OCI-LY1 (cell line): ENCODE measurements around the gene RFTN1.
A peak's percentile ranks its signal among the peaks of the same experiment; 100 is the strongest.

Experiments used
- H2AFZ ChIP-seq: fragments of 200-600 bp; sonication (generic), shearing (Covaris generic); 2 replicates; pipeline ENCODE4 v1.6.0; 2014; ENCODE audit warnings: antibody characterized with exemption, mild to moderate bottlenecking, low read length
- H3F3A ChIP-seq: fragments of 200-600 bp; sonication (generic), shearing (Covaris generic); 2 replicates; pipeline ENCODE4 v1.6.0; 2014; ENCODE audit warnings: mild to moderate bottlenecking, antibody characterized with exemption, low read length, moderate library complexity; ENCODE audit not compliant: insufficient read depth
- H3K27ac ChIP-seq: fragments of 200-600 bp; sonication (generic); 2 replicates; pipeline ENCODE4 v1.5.1; 2014; ENCODE audit warnings: low read length, mixed run types, mild to moderate bottlenecking, low read depth; ENCODE audit not compliant: poor library complexity, severe bottlenecking
- H3K27me3 ChIP-seq: fragments of 200-600 bp; sonication (generic); 2 replicates; pipeline ENCODE4 v1.6.0; 2014; ENCODE audit warnings: antibody characterized with exemption, mild to moderate bottlenecking, low read length, moderate library complexity; ENCODE audit not compliant: insufficient read depth
- H3K36me3 ChIP-seq: fragments of 200-600 bp; sonication (generic); 2 replicates; pipeline ENCODE4 v1.6.1; 2014; ENCODE audit warnings: mild to moderate bottlenecking, antibody characterized with exemption, low read length, moderate library complexity, mixed read lengths; ENCODE audit not compliant: insufficient read depth
- H3K4me1 ChIP-seq: fragments of 200-600 bp; sonication (generic); 2 replicates; pipeline ENCODE4 v1.5.1; 2014; ENCODE audit warnings: mild to moderate bottlenecking, low read length, moderate library complexity; ENCODE audit not compliant: insufficient read depth, severe bottlenecking
- H3K4me2 ChIP-seq: fragments of 200-600 bp; sonication (generic), shearing (Covaris generic); 2 replicates; pipeline ENCODE4 v1.6.1; 2014; ENCODE audit warnings: low read length
- H3K4me3 ChIP-seq: fragments of 200-600 bp; sonication (generic); 2 replicates; pipeline ENCODE4 v1.5.1; 2014; ENCODE audit warnings: low read length, low read depth, mild to moderate bottlenecking, mixed read lengths; ENCODE audit not compliant: poor library complexity, severe bottlenecking
- H3K79me2 ChIP-seq: fragments of 200-600 bp; shearing (Covaris generic); 2 replicates; pipeline ENCODE4 v1.6.1; 2016; ENCODE audit warnings: mixed run types, low read length, mixed read lengths; ENCODE audit not compliant: insufficient read depth
- H3K9ac ChIP-seq: fragments of 200-600 bp; sonication (generic), shearing (Covaris generic); 2 replicates; pipeline ENCODE4 v1.6.1; 2014; ENCODE audit warnings: mild to moderate bottlenecking, low read length, mixed read lengths
- H3K9me2 ChIP-seq: fragments of 200-600 bp; sonication (generic), shearing (Covaris generic); 2 replicates; pipeline ENCODE4 v1.6.1; 2014; ENCODE audit warnings: low read depth, mild to moderate bottlenecking, low read length, mixed read lengths
- H3K9me3 ChIP-seq: fragments of 200-600 bp; shearing (Covaris generic); 2 replicates; pipeline ENCODE4 v1.6.1; 2014; ENCODE audit warnings: low read length, mixed read lengths
- H4K20me1 ChIP-seq: fragments of 200-600 bp; sonication (generic), shearing (Covaris generic); 2 replicates; pipeline ENCODE4 v1.6.0; 2016; ENCODE audit warnings: mild to moderate bottlenecking, low read length; ENCODE audit not compliant: insufficient read depth
- EZH2 ChIP-seq: fragments of 200-600 bp; sonication (generic), shearing (Covaris generic); IDR thresholded peaks from 2 replicates; pipeline ENCODE4 v1.8.0; 2017; ENCODE audit warnings: borderline replicate concordance, mixed run types, mild to moderate bottlenecking, antibody characterized with exemption, low read length, moderate library complexity, mixed read lengths
- TF ChIP-seq, protein P1 (sequence below): fragments of 200-600 bp; sonication (generic), shearing (Covaris generic); IDR thresholded peaks from 2 replicates; pipeline ENCODE4 v1.5.1; 2017; ENCODE audit warnings: mild to moderate bottlenecking, antibody characterized with exemption, low read length, moderate library complexity, mixed read lengths

Gene RFTN1

DNA sequence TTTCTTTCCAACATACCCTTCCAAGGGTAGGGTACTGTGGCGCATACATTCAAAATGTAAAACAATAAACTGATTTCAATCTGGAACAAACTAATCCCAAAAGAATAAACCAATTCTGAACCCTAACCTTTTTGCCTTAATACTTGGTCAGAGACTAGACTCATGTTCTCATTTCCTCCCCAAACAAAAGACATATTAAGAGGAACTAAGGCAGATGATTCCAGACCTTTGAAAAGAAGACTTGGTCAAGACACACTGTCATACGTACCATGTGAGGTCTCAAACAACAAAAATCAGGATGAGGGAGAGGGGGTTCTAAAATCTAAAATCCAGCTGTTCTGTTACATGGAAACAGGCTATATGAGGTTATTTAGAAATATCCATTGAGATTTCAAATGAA lies 102.1 kb downstream of the RFTN1 start:
- Histone ChIP-seq H3K27me3 (no peaks in the 10 kb centered on the region), H3F3A (no peaks in the 10 kb centered on the region), H3K4me3 (no peak overlapping the region), H3K9me3 (no peaks in the 10 kb centered on the region), H3K4me2 (peak overlapping the region; percentile 13; the same call in 1 of the 2 replicates), H3K79me2 (peaks cover 63% of the 10 kb centered on the region), H3K9ac (peak overlapping the region; percentile 12; the same call in 1 of the 2 replicates), H3K36me3 (peaks cover 83% of the 10 kb centered on the region), H3K4me1 (peaks cover 74% of the 10 kb centered on the region), H3K27ac (peak overlapping the region; percentile 72), H3K9me2 (no peaks in the 10 kb centered on the region), H2AFZ (no peak overlapping the region), H4K20me1 (no peaks in the 10 kb centered on the region)
- TF ChIP-seq, protein P1, sequence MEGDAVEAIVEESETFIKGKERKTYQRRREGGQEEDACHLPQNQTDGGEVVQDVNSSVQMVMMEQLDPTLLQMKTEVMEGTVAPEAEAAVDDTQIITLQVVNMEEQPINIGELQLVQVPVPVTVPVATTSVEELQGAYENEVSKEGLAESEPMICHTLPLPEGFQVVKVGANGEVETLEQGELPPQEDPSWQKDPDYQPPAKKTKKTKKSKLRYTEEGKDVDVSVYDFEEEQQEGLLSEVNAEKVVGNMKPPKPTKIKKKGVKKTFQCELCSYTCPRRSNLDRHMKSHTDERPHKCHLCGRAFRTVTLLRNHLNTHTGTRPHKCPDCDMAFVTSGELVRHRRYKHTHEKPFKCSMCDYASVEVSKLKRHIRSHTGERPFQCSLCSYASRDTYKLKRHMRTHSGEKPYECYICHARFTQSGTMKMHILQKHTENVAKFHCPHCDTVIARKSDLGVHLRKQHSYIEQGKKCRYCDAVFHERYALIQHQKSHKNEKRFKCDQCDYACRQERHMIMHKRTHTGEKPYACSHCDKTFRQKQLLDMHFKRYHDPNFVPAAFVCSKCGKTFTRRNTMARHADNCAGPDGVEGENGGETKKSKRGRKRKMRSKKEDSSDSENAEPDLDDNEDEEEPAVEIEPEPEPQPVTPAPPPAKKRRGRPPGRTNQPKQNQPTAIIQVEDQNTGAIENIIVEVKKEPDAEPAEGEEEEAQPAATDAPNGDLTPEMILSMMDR = no peak
- no peak for TF ChIP-seq EZH2

- Histone ChIP-seq H4K20me1 (no peaks in the 10 kb centered on the region), H3K9me3 (no peaks in the 10 kb centered on the region), H3K4me2 (peak overlapping the region; percentile 13; the same call in 1 of the 2 replicates), H3K4me3 (no peak overlapping the region), H3K4me1 (peaks cover 66% of the 10 kb centered on the region), H3K9ac (peak overlapping the region; percentile 3; the same call in 1 of the 2 replicates), H3F3A (no peaks in the 10 kb centered on the region), H3K9me2 (no peaks in the 10 kb centered on the region), H3K36me3 (peaks cover 83% of the 10 kb centered on the region), H3K27ac (peak overlapping the region; percentile 72), H2AFZ (no peak overlapping the region), H3K79me2 (peaks cover 60% of the 10 kb centered on the region), H3K27me3 (no peaks in the 10 kb centered on the region)
- TF ChIP-seq, protein P1 = no peak
- no peak for TF ChIP-seq EZH2
These were observed 102.8 kb downstream of the RFTN1 start for GRCh38 chr3:16410659-16411058.

DNA sequence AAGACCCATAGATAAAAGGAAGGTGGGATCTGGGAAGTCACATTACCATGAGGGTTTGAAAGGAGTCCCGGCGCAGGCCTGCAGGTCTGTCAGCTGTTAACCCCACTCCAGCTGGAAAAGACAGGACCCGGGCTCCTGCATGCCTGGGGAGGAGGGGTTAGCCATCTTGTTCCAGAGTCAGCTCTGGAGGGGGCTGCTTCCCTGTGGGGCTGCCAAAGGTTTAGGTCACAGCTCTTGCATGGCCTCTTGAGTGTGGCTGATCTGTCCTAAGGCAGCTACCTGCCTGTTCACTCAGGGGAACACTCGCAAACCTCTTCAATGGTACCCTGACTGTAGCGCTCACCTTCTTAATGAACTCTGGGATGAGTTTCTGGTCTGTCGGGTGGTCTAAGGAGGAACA lies 104.5 kb downstream of the RFTN1 start:
- no peak overlapping the region for H3K27ac ChIP-seq
- peaks cover 53% of the 10 kb centered on the region for H3K79me2 ChIP-seq
- no peaks in the 10 kb centered on the region for H3K9me2 ChIP-seq
- no peak overlapping the region for H3K4me2 ChIP-seq
- peaks cover 50% of the 10 kb centered on the region for H3K4me1 ChIP-seq
- no peaks in the 10 kb centered on the region for H3F3A ChIP-seq
- no peak for TF ChIP-seq EZH2
- TF ChIP-seq, protein P1 = no peak
- peaks cover 85% of the 10 kb centered on the region for H3K36me3 ChIP-seq
- H3K9me3 ChIP-seq = no peaks in the 10 kb centered on the region
- H4K20me1 ChIP-seq = no peaks in the 10 kb centered on the region
- H3K4me3 ChIP-seq = no peak overlapping the region
- no peaks in the 10 kb centered on the region for H3K27me3 ChIP-seq
- no peak overlapping the region for H2AFZ ChIP-seq
- H3K9ac ChIP-seq = no peak overlapping the region
